PC-9 (cell line): ENCODE measurements around the gene HSP90AB1. TPM values are rescaled to one million over a fixed set of nuclear protein-coding genes. Genes with fewer than 3 reads are reported as not detected.
A peak's percentile ranks its signal among the peaks of the same experiment; 100 is the strongest.

Source experiments
- BruUV-seq: library from RNA; stranded (reverse); fragments of 400-500 nt; replicated peaks from 2 replicates; lab custom pipeline; 2021; lab: Mats Ljungman, UMichigan
- CTCF ChIA-PET: fragments of 300-600 bp; sonication (Branson Sonifier 250); formaldehyde crosslinking; loops from one replicate; lab custom pipeline; 2022; ENCODE audit warnings: antibody characterized with exemption; lab: Charles Lee
- POLR2A ChIA-PET: fragments of 300-600 bp; sonication (Branson Sonifier 250); formaldehyde crosslinking; loops from one replicate; lab custom pipeline; 2022; ENCODE audit warnings: antibody characterized with exemption; ENCODE audit not compliant: unreplicated experiment; lab: Charles Lee
- DNase-seq, 2 experiments: peaks; one replicate each; pipeline versions ENCODE4 v3.0.0 to v3.0.0-alpha.2; 2015 to 2022; ENCODE audit warnings: mixed read lengths in 1 of 2
- H2AFZ ChIP-seq: fragments of 200-600 bp; sonication (generic); 2 replicates; pipeline ENCODE4 v1.8.1; 2017; ENCODE audit warnings: antibody characterized with exemption
- H3F3A ChIP-seq: fragments of 200-600 bp; sonication (generic); 2 replicates; pipeline ENCODE4 v1.8.1; 2017; ENCODE audit warnings: antibody characterized with exemption, mild to moderate bottlenecking, low read depth; ENCODE audit not compliant: insufficient read depth
- H3K27ac ChIP-seq: fragments of 200-600 bp; sonication (generic); 2 replicates; pipeline ENCODE4 v1.6.1; 2016; ENCODE audit warnings: mixed run types
- H3K27me3 ChIP-seq: fragments of 200-600 bp; sonication (generic); 2 replicates; pipeline ENCODE4 v1.6.1; 2016; ENCODE audit warnings: low read depth, mixed run types; ENCODE audit not compliant: insufficient read depth
- H3K36me3 ChIP-seq: fragments of 200-600 bp; sonication (generic); 2 replicates; pipeline ENCODE4 v1.6.1; 2016; ENCODE audit warnings: low read depth, mixed run types
- H3K4me1 ChIP-seq: fragments of 200-600 bp; sonication (generic); replicated peaks from 2 replicates; pipeline ENCODE4 v1.6.1; 2016; ENCODE audit warnings: mixed run types; ENCODE audit not compliant: insufficient read depth
- H3K4me2 ChIP-seq: fragments of 200-600 bp; sonication (generic); 2 replicates; pipeline ENCODE4 v1.6.1; 2017; ENCODE audit warnings: mixed run types
- H3K4me3 ChIP-seq: fragments of 200-600 bp; sonication (generic); 2 replicates; pipeline ENCODE4 v1.6.1; 2016; ENCODE audit warnings: mixed run types
- H3K79me2 ChIP-seq: fragments of 200-600 bp; sonication (generic); 2 replicates; pipeline ENCODE4 v1.6.1; 2017; ENCODE audit warnings: low read depth, mixed run types
- H3K9me2 ChIP-seq: fragments of 200-600 bp; sonication (generic); 2 replicates; pipeline ENCODE4 v1.8.1; 2017; ENCODE audit warnings: mild to moderate bottlenecking; ENCODE audit not compliant: insufficient read depth
- H3K9me3 ChIP-seq: fragments of 200-600 bp; sonication (generic); 2 replicates; pipeline ENCODE4 v1.8.1; 2016; ENCODE audit warnings: low read depth; ENCODE audit not compliant: insufficient read depth
- H4K20me1 ChIP-seq: fragments of 200-600 bp; sonication (generic); 2 replicates; pipeline ENCODE4 v1.8.1; 2017; ENCODE audit not compliant: insufficient read depth
- CTCF ChIP-seq: fragments of 200-600 bp; sonication (generic); conservative IDR thresholded peaks from 2 replicates; pipeline ENCODE4 v1.6.1; 2017; ENCODE audit warnings: mixed run types, antibody characterized with exemption, mild to moderate bottlenecking, moderate library complexity
- EZH2 ChIP-seq: fragments of 200-600 bp; sonication (generic); IDR thresholded peaks from 2 replicates; pipeline ENCODE4 v1.8.0; 2017; ENCODE audit warnings: antibody characterized with exemption, low read depth
- intact Hi-C: fragments of 100-400 bp; cut with micrococcal nuclease; formaldehyde crosslinking; loops from one replicate; pipeline ENCODE4 v1.10.0; 2022; ENCODE audit not compliant: unreplicated experiment
- total RNA-seq: library from RNA; stranded (reverse); gene quantifications from 2 replicates; pipeline ENCODE4 v1.2.3, GENCODE V29; 2021

Gene HSP90AB1
- total RNA-seq, 1 experiment from 2014 or later: 1,136 TPM

DNA sequence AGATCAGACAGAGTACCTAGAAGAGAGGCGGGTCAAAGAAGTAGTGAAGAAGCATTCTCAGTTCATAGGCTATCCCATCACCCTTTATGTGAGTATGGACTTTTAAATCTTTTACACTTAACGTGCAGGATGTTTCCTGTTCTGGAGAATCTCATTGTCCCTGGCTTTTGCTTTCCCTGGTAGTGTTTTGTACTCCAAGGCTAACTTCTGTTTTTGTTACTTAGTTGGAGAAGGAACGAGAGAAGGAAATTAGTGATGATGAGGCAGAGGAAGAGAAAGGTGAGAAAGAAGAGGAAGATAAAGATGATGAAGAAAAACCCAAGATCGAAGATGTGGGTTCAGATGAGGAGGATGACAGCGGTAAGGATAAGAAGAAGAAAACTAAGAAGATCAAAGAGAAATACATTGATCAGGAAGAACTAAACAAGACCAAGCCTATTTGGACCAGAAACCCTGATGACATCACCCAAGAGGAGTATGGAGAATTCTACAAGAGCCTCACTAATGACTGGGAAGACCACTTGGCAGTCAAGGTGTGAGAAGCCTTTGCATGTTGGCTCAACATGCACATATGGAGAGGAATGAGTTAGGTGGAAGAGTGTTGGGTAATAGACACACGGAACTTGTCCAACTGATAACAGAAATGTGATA lies 3.3 kb downstream of the HSP90AB1 start:
- Histone ChIP-seq H3K9me2 (no peaks in the 10 kb centered on the region), H3K27ac (peak overlapping the region; percentile 37), H3F3A (peaks cover 86% of the 10 kb centered on the region), H3K4me1 (peaks cover 42% of the 10 kb centered on the region), H3K79me2 (peaks cover 74% of the 10 kb centered on the region), H4K20me1 (peaks cover 81% of the 10 kb centered on the region), H3K4me3 (no peak overlapping the region; the same call in 1 of the 2 replicates), H3K27me3 (no peaks in the 10 kb centered on the region), H3K36me3 (peaks cover 69% of the 10 kb centered on the region), H2AFZ (no peak overlapping the region), H3K4me2 (peak overlapping the region; percentile 97), H3K9me3 (no peaks in the 10 kb centered on the region)
- TF ChIP-seq EZH2 (no peak), CTCF (no peak)
- BruUV-seq: no TSS peak
- DNase-seq: peak in 1 of 2 experiments; percentile 32
- ChIA-PET POLR2A (no interaction called here), CTCF (no interaction called here)
- intact Hi-C loops: no loop called here

DNA sequence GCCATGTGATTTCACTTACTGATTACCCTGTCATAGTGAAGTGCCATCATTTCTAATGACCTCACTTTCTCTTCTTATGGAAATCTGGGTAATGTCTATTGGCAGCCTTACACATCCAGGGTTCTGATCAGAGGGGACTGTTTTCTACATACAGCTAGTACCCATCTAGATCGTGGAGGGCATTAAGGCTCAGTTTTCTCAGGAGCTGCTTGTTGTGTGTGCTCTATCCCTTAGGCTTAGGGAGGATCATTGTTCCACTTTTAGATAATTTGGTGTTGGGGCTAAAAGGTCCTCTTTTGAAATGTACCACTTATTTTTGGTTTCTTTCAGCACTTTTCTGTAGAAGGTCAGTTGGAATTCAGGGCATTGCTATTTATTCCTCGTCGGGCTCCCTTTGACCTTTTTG lies 3.8 kb downstream of the HSP90AB1 start:
- Histone ChIP-seq H3K36me3 (peaks cover 69% of the 10 kb centered on the region), H3K9me3 (no peaks in the 10 kb centered on the region), H3K4me2 (peak overlapping the region; percentile 97; the same call in 1 of the 2 replicates), H3K9me2 (no peaks in the 10 kb centered on the region), H3K4me1 (peaks cover 47% of the 10 kb centered on the region), H3K27me3 (no peaks in the 10 kb centered on the region), H3K79me2 (peaks cover 77% of the 10 kb centered on the region), H2AFZ (no peak overlapping the region), H3K4me3 (no peak overlapping the region; the same call in 1 of the 2 replicates), H3K27ac (peak overlapping the region; percentile 37), H3F3A (peaks cover 86% of the 10 kb centered on the region), H4K20me1 (peaks cover 87% of the 10 kb centered on the region)
- ChIA-PET CTCF (no interaction called here), POLR2A (no interaction called here)
- DNase-seq: peak in 1 of 2 experiments; percentile 28
- no TSS peak for BruUV-seq
- TF ChIP-seq EZH2: no peak
- intact Hi-C loops: no loop called here

DNA sequence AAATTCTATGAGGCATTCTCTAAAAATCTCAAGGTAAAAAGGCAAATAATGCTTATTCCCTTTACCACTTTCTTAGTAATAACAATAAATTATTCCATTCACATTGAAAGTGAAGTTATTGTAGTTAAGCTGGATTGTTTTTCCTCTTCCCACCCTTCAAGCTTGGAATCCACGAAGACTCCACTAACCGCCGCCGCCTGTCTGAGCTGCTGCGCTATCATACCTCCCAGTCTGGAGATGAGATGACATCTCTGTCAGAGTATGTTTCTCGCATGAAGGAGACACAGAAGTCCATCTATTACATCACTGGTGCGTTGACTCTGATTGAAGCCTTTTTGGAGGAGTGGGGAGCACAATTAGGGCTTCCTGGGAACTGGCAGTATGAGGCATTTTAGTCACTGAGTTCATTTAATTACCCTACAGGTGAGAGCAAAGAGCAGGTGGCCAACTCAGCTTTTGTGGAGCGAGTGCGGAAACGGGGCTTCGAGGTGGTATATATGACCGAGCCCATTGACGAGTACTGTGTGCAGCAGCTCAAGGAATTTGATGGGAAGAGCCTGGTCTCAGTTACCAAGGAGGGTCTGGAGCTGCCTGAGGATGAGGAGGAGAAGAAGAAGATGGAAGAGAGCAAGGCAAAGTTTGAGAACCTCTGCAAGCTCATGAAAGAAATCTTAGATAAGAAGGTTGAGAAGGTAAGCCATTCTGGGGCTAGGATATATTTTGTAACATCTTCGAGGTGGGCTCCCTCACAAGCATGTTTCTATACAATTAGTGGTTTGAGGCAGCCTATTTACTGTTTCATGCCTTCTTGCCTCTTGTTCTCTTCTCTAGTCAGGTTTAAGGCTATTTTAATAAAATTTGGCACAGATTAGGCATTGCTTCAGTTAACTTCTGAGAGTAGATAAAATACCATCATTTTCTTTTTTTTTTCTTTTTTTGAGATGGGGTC lies 4.9 kb downstream of the HSP90AB1 start:
- H3K4me3 ChIP-seq: no peak overlapping the region

More for the DNA sequence above, 4.9 kb downstream of the HSP90AB1 start:
- Histone ChIP-seq H2AFZ (no peak overlapping the region), H3K4me2 (peak overlapping the region; percentile 97), H3K4me1 (peaks cover 53% of the 10 kb centered on the region), H3K9me3 (no peaks in the 10 kb centered on the region), H3K36me3 (peaks cover 69% of the 10 kb centered on the region), H3K9me2 (no peaks in the 10 kb centered on the region), H3K27me3 (no peaks in the 10 kb centered on the region), H3K79me2 (peaks cover 89% of the 10 kb centered on the region), H3F3A (peaks cover 93% of the 10 kb centered on the region), H4K20me1 (peaks cover 96% of the 10 kb centered on the region), H3K27ac (peak overlapping the region; percentile 37)
- no TSS peak for BruUV-seq
- DNase-seq: peak in 1 of 2 experiments; percentile 31
- POLR2A ChIA-PET: interaction anchor here (0.8 kb wide), 1 partner anchor 247 kb away, joined by 14 read pairs; no protein-coding TSS in a partner anchor
- CTCF ChIA-PET: no interaction called here
- intact Hi-C loops: no loop called here
- TF ChIP-seq CTCF: no peak
- TF ChIP-seq EZH2: no peak
